Smooth muscle cell (in vitro differentiated cells): ENCODE measurements around the gene HYKK. TPM values are rescaled to one million over a fixed set of nuclear protein-coding genes. Genes with fewer than 3 reads are reported as not detected.

ENCODE experiments used
- DNase-seq: peaks from one replicate; lab custom pipeline; 2025; ENCODE audit not compliant: unreplicated experiment; lab: John Stamatoyannopoulos, UW
- H2AFZ ChIP-seq: fragments of 200-600 bp; sonication (generic); 2 replicates; pipeline ENCODE4 v1.6.0; 2016; ENCODE audit warnings: antibody characterized with exemption, low read depth, mild to moderate bottlenecking
- H3F3A ChIP-seq: fragments of 200-600 bp; sonication (generic); 2 replicates; pipeline ENCODE4 v1.6.0; 2017; ENCODE audit warnings: antibody characterized with exemption, low read depth
- H3K27ac ChIP-seq: fragments of 200-600 bp; sonication (generic); 2 replicates; pipeline ENCODE4 v1.5.1; 2016; ENCODE audit warnings: low read depth, mild to moderate bottlenecking
- H3K27me3 ChIP-seq: fragments of 200-600 bp; sonication (generic); 2 replicates; pipeline ENCODE4 v1.6.1; 2016; ENCODE audit warnings: low read depth, mild to moderate bottlenecking
- H3K36me3 ChIP-seq: fragments of 200-600 bp; sonication (generic); 2 replicates; pipeline ENCODE4 v1.5.1; 2016; ENCODE audit warnings: low read depth
- H3K4me1 ChIP-seq: fragments of 200-600 bp; sonication (generic); 2 replicates; pipeline ENCODE4 v1.5.1; 2016; ENCODE audit warnings: low read depth
- H3K4me2 ChIP-seq: fragments of 200-600 bp; sonication (generic); 2 replicates; pipeline ENCODE4 v1.6.0; 2016; ENCODE audit warnings: mild to moderate bottlenecking
- H3K4me3 ChIP-seq: fragments of 200-600 bp; sonication (generic); 2 replicates; pipeline ENCODE4 v1.5.1; 2016; ENCODE audit warnings: mild to moderate bottlenecking
- H3K79me2 ChIP-seq: fragments of 200-600 bp; sonication (generic); 2 replicates; pipeline ENCODE4 v1.6.0; 2016; ENCODE audit warnings: low read depth, mild to moderate bottlenecking
- H3K9ac ChIP-seq: fragments of 200-600 bp; sonication (generic); 2 replicates; pipeline ENCODE4 v1.6.0; 2016; ENCODE audit warnings: low read depth
- H3K9me3 ChIP-seq: fragments of 200-600 bp; sonication (generic); replicated peaks from 2 replicates; pipeline ENCODE4 v1.5.1; 2016; ENCODE audit warnings: low read depth
- H4K20me1 ChIP-seq: fragments of 200-600 bp; sonication (generic); 2 replicates; pipeline ENCODE4 v1.6.0; 2016; ENCODE audit warnings: low read depth
- CTCF ChIP-seq: fragments of 200-600 bp; sonication (generic); IDR thresholded peaks from 2 replicates; pipeline ENCODE4 v1.5.1; 2017; ENCODE audit warnings: borderline replicate concordance, mild to moderate bottlenecking, antibody characterized with exemption; ENCODE audit not compliant: insufficient read depth, poor library complexity, severe bottlenecking
- WGBS: methylation state at CpG from one replicate; pipeline ENCODE4 v1.1.7; 2016; ENCODE audit warnings: low lambda C conversion rate; 5-methylcytosine and 5-hydroxymethylcytosine counted together
- polyA plus RNA-seq: library from polyadenylated mRNA; unstranded; fragments of >200 nt; fragmentation: Nextera tagmentation; extraction: Ambion mirVana; gene quantifications from 2 replicates; pipeline ENCODE4 v1.2.1, GENCODE V29; 2016
- total RNA-seq: library from RNA; depleted of rRNA; stranded (reverse); fragments of >200 nt; gene quantifications from 2 replicates; pipeline ENCODE4 v1.2.3, GENCODE V29; 2014

Gene HYKK
- total and polyA plus RNA-seq, 2 experiments from 2014 or later, result 0.54 to 2.4 TPM

GRCh38 chr15:78527325-78527724 is 19.9 kb downstream of the HYKK start:
- Histone ChIP-seq H4K20me1 (no peaks in the 10 kb centered on the region), H3K4me3 (no peak overlapping the region), H3K4me1 (no peaks in the 10 kb centered on the region), H3K27ac (no peak overlapping the region), H2AFZ (no peak overlapping the region), H3K9me3 (no peaks in the 10 kb centered on the region), H3K4me2 (no peak overlapping the region), H3K9ac (no peak overlapping the region), H3K36me3 (no peaks in the 10 kb centered on the region), H3F3A (no peaks in the 10 kb centered on the region), H3K27me3 (no peaks in the 10 kb centered on the region), H3K79me2 (no peaks in the 10 kb centered on the region)
- TF ChIP-seq CTCF, result no peak
- 88% methylated on average over 5 of the region's 5 CpGs for WGBS
- no peak for DNase-seq

- Histone ChIP-seq H2AFZ (no peak overlapping the region), H3F3A (no peaks in the 10 kb centered on the region), H3K9me3 (no peaks in the 10 kb centered on the region), H3K4me1 (no peaks in the 10 kb centered on the region), H3K9ac (no peak overlapping the region), H3K4me3 (no peak overlapping the region), H3K27me3 (no peaks in the 10 kb centered on the region), H3K36me3 (no peaks in the 10 kb centered on the region), H3K27ac (no peak overlapping the region), H4K20me1 (no peaks in the 10 kb centered on the region), H3K4me2 (no peak overlapping the region), H3K79me2 (no peaks in the 10 kb centered on the region)
- WGBS, result 72% methylated on average over 2 of the region's 2 CpGs
- TF ChIP-seq CTCF, result no peak
- DNase-seq, result no peak
Observed at GRCh38 chr15:78533331-78533730, 26.0 kb downstream of the HYKK start.

GRCh38 chr15:78536134-78536533 is 28.8 kb downstream of the HYKK start:
- H2AFZ ChIP-seq, result no peak overlapping the region
- 96% methylated on average over 1 of the region's 1 CpG for WGBS
- no peak overlapping the region for H3K4me2 ChIP-seq

More at GRCh38 chr15:78536134-78536533, 28.8 kb downstream of the HYKK start:
- Histone ChIP-seq H3K27me3 (no peaks in the 10 kb centered on the region), H3K9me3 (no peaks in the 10 kb centered on the region), H3K27ac (no peak overlapping the region), H3K9ac (no peak overlapping the region), H3K4me1 (peaks cover under 1% of the 10 kb centered on the region), H3K4me3 (no peak overlapping the region), H3K79me2 (peaks cover 7% of the 10 kb centered on the region), H3K36me3 (no peaks in the 10 kb centered on the region), H4K20me1 (no peaks in the 10 kb centered on the region), H3F3A (no peaks in the 10 kb centered on the region)
- no peak for DNase-seq
- TF ChIP-seq CTCF, result no peak
